HG03064 (cell line): ENCODE data around the gene LUZP2.

ENCODE experiments used
- ATAC-seq: cut with Tn5 transposase; IDR thresholded peaks from one replicate; pipeline ENCODE4 v1.9.1; 2021; ENCODE audit warnings: low read depth; ENCODE audit not compliant: unreplicated experiment

Gene LUZP2

DNA sequence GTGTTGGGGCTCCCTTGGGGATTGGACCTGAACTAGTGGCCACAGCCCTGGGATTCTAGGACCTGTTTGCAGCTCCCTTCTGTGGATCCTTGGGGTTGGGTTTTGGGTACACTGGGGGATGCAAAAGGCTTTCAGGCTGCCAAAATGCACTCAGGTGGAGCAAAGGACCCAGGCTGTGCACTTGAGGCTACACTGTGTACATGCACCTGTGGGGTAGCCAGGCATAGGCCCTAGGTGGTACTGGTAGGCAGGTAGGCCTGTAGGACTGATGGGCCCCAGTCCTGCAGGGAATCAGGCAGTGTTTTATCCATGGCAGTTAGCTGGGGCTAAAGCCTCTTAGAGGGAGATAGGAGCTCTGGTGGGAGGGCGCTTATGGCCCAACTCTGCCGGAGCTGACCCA lies 542.3 kb downstream of the LUZP2 start:
- no peak for ATAC-seq

DNA sequence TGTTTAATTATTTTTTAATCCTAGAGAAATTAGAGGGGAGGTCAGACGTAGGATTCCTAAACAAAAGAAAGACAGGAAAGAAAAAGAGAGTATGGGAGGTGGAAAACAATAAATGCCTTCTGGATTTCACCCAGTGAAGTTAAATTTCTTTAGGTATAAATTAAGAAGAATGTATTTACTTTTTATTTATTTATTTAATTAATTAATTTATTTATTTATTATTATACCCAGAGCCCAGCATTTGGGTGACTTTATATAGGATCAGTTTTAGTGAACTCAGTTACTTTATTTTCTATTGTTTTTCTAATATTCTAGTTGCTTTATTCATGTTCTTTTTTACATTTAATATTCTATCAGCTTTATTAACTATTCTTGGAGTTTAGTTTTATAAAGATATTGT lies 551.8 kb downstream of the LUZP2 start:
- no peak for ATAC-seq

DNA sequence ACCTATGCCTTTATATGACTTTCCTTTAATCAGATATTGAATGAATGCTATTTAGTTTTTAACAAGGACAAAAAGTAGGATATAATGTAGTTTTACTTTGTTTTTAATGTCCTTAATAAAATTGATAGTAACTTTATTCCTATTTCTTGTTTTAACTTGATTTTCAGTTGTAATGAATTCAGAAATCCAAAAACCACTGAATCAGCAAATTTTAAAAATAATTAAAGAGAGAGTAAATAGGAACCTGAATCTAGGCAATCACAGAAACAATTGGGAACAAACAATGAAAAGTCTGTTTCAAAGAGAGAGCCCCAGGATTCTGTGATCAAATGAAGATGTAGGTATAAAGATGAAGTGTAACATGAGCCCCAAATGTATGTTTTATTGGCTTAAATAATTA lies 556.0 kb downstream of the LUZP2 start:
- no peak for ATAC-seq

DNA sequence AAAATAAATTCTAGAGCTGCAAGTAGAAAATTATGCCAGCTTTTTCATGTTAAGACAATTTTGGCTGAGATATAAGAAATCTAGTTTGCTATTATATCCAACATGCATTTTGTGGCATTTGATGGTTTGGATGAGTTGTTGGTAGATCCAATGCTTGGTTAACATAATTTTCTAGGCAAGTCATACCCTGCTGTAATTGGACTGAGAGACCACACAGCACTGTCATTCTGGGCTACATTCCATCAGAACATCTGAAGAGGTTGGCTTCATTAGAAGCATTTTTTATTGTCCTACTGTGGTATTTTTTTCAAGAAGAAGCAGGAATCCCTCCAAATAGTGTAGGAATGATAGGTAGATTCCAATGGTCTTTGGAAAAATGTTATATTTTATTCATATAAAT lies 561.0 kb downstream of the LUZP2 start:
- ATAC-seq, result no peak

DNA sequence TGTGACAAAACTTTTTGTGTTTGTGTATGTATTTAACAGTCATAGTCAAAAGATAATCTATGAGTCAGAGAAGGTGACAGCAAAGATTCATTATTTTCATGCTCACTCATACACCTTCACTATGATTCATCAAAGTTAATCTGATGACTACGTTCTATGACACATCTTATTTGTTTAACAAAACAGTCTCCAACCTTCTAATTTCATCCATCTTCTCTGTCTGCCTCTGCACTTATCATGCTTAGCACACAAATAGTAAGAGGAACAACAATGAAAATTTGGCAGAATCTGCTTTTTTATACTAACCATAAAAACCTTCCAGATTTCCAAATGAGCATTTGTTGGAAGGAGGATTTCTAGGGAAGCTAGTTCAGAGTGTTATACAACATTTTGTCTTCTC lies 568.9 kb downstream of the LUZP2 start:
- no peak for ATAC-seq

GRCh38 chr11:25066706-25067105 lies 569.9 kb downstream of the LUZP2 start:
- ATAC-seq, result no peak

DNA sequence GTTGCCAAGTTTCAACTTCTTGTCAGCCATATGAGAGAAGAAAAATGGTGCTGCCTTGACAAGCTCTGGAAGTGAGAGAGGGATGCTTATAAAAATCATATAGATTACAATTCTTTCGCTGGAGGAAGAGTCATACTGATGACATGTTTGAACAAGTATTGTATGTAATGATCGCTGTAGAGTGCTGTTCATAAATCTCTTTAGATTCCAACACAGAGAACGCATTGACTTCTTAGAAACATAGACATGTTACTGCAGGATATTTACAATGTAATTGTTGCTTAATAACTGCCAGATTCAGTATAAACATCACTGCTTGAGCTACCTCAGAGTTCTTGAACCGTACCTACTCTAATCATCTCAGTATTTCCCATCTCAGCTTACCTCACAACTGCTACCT lies 571.6 kb downstream of the LUZP2 start:
- ATAC-seq, result no peak

DNA sequence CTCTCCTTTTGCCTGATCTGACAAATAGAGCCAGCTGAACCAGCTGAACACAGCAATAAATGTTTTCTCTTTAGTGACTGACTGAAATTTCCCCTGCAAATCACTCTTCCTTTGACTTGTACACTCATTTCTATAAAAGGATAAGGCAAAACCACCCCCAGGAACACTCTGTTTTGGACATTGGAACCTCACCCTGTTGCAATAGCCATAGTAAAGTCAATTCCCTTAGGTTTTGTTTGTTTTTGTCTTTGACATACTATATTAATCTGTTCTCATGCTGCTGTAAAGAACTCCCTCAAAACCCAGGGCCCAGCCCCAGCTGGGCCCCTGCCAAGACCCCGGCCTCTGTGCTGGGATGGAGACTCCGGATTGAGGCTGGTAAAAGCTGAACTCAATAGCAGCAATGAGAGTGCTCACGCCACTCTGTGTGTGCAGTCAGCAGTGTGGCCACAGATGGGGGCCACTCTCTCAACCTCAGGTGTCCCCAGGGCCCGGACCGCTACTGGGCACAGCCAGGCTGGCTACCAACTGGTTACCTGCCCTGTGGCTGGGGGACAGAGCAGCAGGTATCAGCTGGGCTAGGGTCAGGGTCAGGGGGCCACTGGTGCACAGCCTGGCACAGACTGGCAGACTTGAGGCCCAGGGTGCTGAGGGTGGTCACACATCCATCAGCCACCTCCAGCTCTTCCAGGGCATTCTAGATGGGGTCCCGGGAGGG lies 597.4 kb downstream of the LUZP2 start:
- ATAC-seq, result no peak

GRCh38 chr11:25119416-25119815 lies 622.6 kb downstream of the LUZP2 start:
- no peak for ATAC-seq
